OCI-LY1 (cell line): ENCODE results near the gene TKTL1.

Source experiments
- CTCF ChIP-seq: fragments of 200-600 bp; sonication (generic), shearing (Covaris generic); IDR thresholded peaks from 2 replicates; pipeline ENCODE4 v1.5.1; 2017; ENCODE audit warnings: mild to moderate bottlenecking, antibody characterized with exemption, low read length, moderate library complexity, mixed read lengths
- EZH2 ChIP-seq: fragments of 200-600 bp; sonication (generic), shearing (Covaris generic); IDR thresholded peaks from 2 replicates; pipeline ENCODE4 v1.8.0; 2017; ENCODE audit warnings: borderline replicate concordance, mixed run types, mild to moderate bottlenecking, antibody characterized with exemption, low read length, moderate library complexity, mixed read lengths

GRCh38 chrX:154359362-154360154 lies 64.0 kb downstream of the TKTL1 start:
- TF ChIP-seq EZH2 (no peak), CTCF (no peak)
